CD4-positive, alpha-beta T cell (primary cell): Measurements from ENCODE around the gene LYPD6. TPM values are rescaled to one million over a fixed set of nuclear protein-coding genes. Genes with fewer than 3 reads are reported as not detected.

Experiments used
- ATAC-seq: fragments of 200-7000 bp; cut with Tn5 transposase; one replicate; pipeline ENCODE4 v1.10.0; 2022; ENCODE audit warnings: mild to moderate bottlenecking; ENCODE audit not compliant: poor library complexity
- CTCF ChIA-PET: fragments of 350-600 bp; sonication (Branson Sonifier 250); formaldehyde crosslinking; loops from one replicate; lab custom pipeline; 2021; ENCODE audit warnings: antibody characterized with exemption, inconsistent platforms; lab: Charles Lee
- POLR2A ChIA-PET: fragments of 350-600 bp; sonication (Branson Sonifier 250); formaldehyde crosslinking; loops from one replicate; lab custom pipeline; 2021; ENCODE audit warnings: antibody characterized with exemption, inconsistent platforms; lab: Charles Lee
- DNase-seq, 14 experiments: peaks; one replicate each; pipeline ENCODE4 v3.0.0-alpha.2; 2013 to 2020; ENCODE audit warnings: mixed read lengths in 2 of 14
- H3K27ac ChIP-seq, 2 donors: one replicate each; pipeline versions ENCODE4 v1.5.1 to v1.7.0; 2013; ENCODE audit warnings: low read length in 2 of 2, low read depth in 1 of 2, mild to moderate bottlenecking in 1 of 2
- H3K27me3 ChIP-seq, 2 experiments: 1 replicate in 1 of 2; 2 replicates in 1 of 2; pipeline versions ENCODE4 v1.6.1 to v1.7.0; 2013; ENCODE audit warnings: low read length in 2 of 2, control low read depth in 1 of 2, mild to moderate bottlenecking in 1 of 2, moderate library complexity in 1 of 2; ENCODE audit not compliant: insufficient read depth in 2 of 2, control insufficient read depth in 1 of 2
- H3K36me3 ChIP-seq: one replicate; pipeline ENCODE4 v1.6.1; 2013; ENCODE audit warnings: low read length, control low read depth; ENCODE audit not compliant: insufficient read depth
- H3K4me1 ChIP-seq: one replicate; pipeline ENCODE4 v1.6.1; 2013; ENCODE audit warnings: low read length, control low read depth; ENCODE audit not compliant: insufficient read depth
- H3K4me3 ChIP-seq: one replicate; pipeline ENCODE4 v1.5.1; 2013; ENCODE audit warnings: mild to moderate bottlenecking, low read length, moderate library complexity
- H3K9me3 ChIP-seq, 2 experiments: 1 replicate in 1 of 2; 2 replicates in 1 of 2; pipeline versions ENCODE4 v1.6.1 to v1.7.0; 2013; ENCODE audit warnings: low read length in 2 of 2, mild to moderate bottlenecking in 2 of 2, control low read depth in 1 of 2, moderate library complexity in 1 of 2; ENCODE audit not compliant: control insufficient read depth in 1 of 2, insufficient read depth in 1 of 2
- H3K27ac Mint-ChIP-seq: one replicate; pipeline ENCODE4 v1.8.0; 2020; ENCODE audit warnings: mixed read lengths
- H3K27me3 Mint-ChIP-seq: one replicate; pipeline ENCODE4 v1.8.0; 2021; ENCODE audit warnings: mixed read lengths
- H3K36me3 Mint-ChIP-seq: one replicate; pipeline ENCODE4 v1.8.0; 2021; ENCODE audit warnings: low read depth, mixed read lengths
- H3K4me1 Mint-ChIP-seq: one replicate; pipeline ENCODE4 v1.8.0; 2021; ENCODE audit warnings: low read depth, mixed read lengths
- H3K4me3 Mint-ChIP-seq: one replicate; pipeline ENCODE4 v1.8.0; 2020; ENCODE audit warnings: mild to moderate bottlenecking, mixed read lengths
- H3K9me3 Mint-ChIP-seq: one replicate; pipeline ENCODE4 v1.8.0; 2020; ENCODE audit warnings: mixed read lengths
- intact Hi-C, 2 experiments: fragments of 100-400 bp; cut with DNase I in 1 of 2; cut with micrococcal nuclease in 1 of 2; formaldehyde crosslinking; loops; one replicate each; pipeline versions ENCODE4 v1.15.1 to v1.9.0; 2023 to 2025; cut with DNase I, micrococcal nuclease
- total RNA-seq, 174 experiments: library from RNA in 2 of 174; stranded (reverse) in 2 of 174; gene quantifications; one replicate each; pipeline ENCODE4 v1.2.3 and lab custom pipeline; 2021 to 2026
- TF ChIP-seq, protein P1 (sequence below): fragments of 200-600 bp; IDR thresholded peaks from one replicate; pipeline ENCODE4 v1.8.0; 2022; ENCODE audit warnings: antibody characterized with exemption, mild to moderate bottlenecking

LYPD6 gene
- total RNA-seq, 2 experiments from 2014 or later, result not detected

DNA sequence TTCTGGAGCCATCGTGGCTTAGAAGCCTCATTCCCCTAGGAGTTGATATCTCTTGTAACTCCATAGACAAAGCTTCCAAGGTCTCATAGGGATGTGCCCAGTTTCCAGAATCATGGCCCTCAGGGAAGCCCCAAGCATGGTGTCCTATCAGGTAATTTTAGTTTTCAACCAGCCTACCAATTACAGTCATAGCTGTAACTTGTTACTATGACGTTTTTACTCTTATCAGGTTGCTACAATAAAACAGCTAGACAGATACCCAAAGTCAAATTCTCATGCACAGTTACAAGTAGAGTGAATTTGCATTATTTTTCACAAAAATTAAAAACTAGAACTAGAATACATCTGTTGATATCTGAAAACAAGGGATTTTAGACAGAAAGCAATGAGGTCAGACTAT lies 8.9 kb downstream of the LYPD6 start:
- H3K9me3 ChIP-seq, result no peaks in the 10 kb centered on the region
- no peaks in the 10 kb centered on the region for H3K36me3 Mint-ChIP-seq
- ChIA-PET POLR2A (no interaction called here), CTCF (no interaction called here)
- H3K36me3 ChIP-seq, result no peaks in the 10 kb centered on the region
- peaks cover 11% of the 10 kb centered on the region for H3K27me3 Mint-ChIP-seq
- H3K27ac ChIP-seq, result no peak overlapping the region
- no peak overlapping the region for H3K4me3 ChIP-seq
- H3K4me3 Mint-ChIP-seq, result no peak overlapping the region
- DNase-seq (no peak), ATAC-seq (no peak)
- intact Hi-C loops, result no loop called here
- TF ChIP-seq, protein P1, sequence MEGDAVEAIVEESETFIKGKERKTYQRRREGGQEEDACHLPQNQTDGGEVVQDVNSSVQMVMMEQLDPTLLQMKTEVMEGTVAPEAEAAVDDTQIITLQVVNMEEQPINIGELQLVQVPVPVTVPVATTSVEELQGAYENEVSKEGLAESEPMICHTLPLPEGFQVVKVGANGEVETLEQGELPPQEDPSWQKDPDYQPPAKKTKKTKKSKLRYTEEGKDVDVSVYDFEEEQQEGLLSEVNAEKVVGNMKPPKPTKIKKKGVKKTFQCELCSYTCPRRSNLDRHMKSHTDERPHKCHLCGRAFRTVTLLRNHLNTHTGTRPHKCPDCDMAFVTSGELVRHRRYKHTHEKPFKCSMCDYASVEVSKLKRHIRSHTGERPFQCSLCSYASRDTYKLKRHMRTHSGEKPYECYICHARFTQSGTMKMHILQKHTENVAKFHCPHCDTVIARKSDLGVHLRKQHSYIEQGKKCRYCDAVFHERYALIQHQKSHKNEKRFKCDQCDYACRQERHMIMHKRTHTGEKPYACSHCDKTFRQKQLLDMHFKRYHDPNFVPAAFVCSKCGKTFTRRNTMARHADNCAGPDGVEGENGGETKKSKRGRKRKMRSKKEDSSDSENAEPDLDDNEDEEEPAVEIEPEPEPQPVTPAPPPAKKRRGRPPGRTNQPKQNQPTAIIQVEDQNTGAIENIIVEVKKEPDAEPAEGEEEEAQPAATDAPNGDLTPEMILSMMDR, result no peak
- peaks cover 0 to 2% of the 10 kb centered on the region in 2 experiments for H3K27me3 ChIP-seq
- no peaks in the 10 kb centered on the region for H3K4me1 Mint-ChIP-seq
- H3K4me1 ChIP-seq, result no peaks in the 10 kb centered on the region
- H3K9me3 Mint-ChIP-seq, result peaks cover 4% of the 10 kb centered on the region
- no peak overlapping the region for H3K27ac Mint-ChIP-seq

DNA sequence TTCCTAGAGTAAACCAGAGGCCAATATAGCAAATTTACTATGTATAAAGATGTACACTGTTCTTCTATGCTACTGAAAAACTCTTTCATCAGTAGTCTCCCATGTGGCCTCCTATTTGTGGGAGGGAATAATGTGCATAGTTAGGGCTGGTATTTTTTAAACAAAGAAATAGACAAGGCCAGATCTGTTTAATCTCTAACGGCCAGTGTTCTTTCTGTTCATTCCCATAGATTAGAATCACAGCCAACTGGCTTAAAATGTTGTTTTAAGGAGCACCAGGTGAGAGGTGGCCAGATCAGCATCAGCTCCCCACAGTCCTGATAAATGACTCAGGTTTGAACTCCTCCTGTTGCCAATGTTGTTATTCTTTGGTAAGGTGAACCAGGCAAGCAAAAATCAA lies 12.1 kb downstream of the LYPD6 start:
- intact Hi-C loops, result no loop called here
- Histone ChIP-seq H3K4me3 (no peak overlapping the region), H3K27ac (no peak overlapping the region), H3K27me3 (no peaks in the 10 kb centered on the region), H3K36me3 (no peaks in the 10 kb centered on the region), H3K9me3 (no peaks in the 10 kb centered on the region), H3K4me1 (no peaks in the 10 kb centered on the region)
- Mint-ChIP-seq H3K9me3 (peaks cover 2% of the 10 kb centered on the region), H3K4me3 (no peak overlapping the region), H3K4me1 (no peaks in the 10 kb centered on the region), H3K27me3 (no peaks in the 10 kb centered on the region), H3K27ac (no peak overlapping the region), H3K36me3 (no peaks in the 10 kb centered on the region)
- DNase-seq, result no peak
- CTCF ChIA-PET, result no interaction called here
- no peak for ATAC-seq
- POLR2A ChIA-PET, result no interaction called here
- TF ChIP-seq, protein P1, result no peak

DNA sequence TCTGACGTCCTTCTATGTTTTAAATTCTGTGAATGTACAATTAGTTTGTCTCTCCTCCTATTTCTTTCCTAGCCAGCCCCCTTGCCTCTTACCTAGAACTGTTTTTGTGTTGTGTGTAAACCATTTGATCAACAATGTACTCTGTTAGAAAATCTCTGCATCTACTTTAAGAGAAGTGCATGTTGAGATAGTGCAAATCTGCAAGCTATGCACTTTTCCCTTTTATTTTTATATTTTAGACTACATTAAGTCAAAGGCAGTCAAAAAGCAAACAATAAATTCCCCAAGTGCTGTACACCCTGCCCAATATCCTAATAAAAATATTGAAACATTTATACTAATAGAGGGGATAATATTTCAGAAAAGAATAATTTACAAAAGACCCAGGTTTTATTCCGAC lies 13.7 kb downstream of the LYPD6 start:
- intact Hi-C loops, result no loop called here
- H3K4me3 Mint-ChIP-seq, result no peak overlapping the region
- no peak overlapping the region for H3K4me3 ChIP-seq
- H3K4me1 Mint-ChIP-seq, result no peaks in the 10 kb centered on the region
- H3K27ac Mint-ChIP-seq, result no peak overlapping the region
- H3K9me3 ChIP-seq, result no peaks in the 10 kb centered on the region
- ChIA-PET POLR2A (no interaction called here), CTCF (no interaction called here)
- TF ChIP-seq, protein P1, result no peak
- no peak overlapping the region for H3K27ac ChIP-seq
- H3K27me3 Mint-ChIP-seq, result peaks cover 4% of the 10 kb centered on the region
- no peaks in the 10 kb centered on the region for H3K4me1 ChIP-seq
- no peaks in the 10 kb centered on the region for H3K27me3 ChIP-seq
- H3K36me3 Mint-ChIP-seq, result no peaks in the 10 kb centered on the region
- H3K9me3 Mint-ChIP-seq, result no peaks in the 10 kb centered on the region
- H3K36me3 ChIP-seq, result no peaks in the 10 kb centered on the region
- DNase-seq (no peak), ATAC-seq (no peak)
